NCI-H2196 (cell line): Measurements from ENCODE around the gene WDFY4.

Experiments used
- DNase-seq: peaks from one replicate; lab custom pipeline; 2025; ENCODE audit not compliant: unreplicated experiment; lab: John Stamatoyannopoulos, UW

Gene WDFY4

GRCh38 chr10:48684463-48684791 is 246 bp upstream of the WDFY4 start:
- DNase-seq, result no peak

- DNase-seq, result no peak
Measured at GRCh38 chr10:48685731-48686130, 1.1 kb downstream of the WDFY4 start.

DNA sequence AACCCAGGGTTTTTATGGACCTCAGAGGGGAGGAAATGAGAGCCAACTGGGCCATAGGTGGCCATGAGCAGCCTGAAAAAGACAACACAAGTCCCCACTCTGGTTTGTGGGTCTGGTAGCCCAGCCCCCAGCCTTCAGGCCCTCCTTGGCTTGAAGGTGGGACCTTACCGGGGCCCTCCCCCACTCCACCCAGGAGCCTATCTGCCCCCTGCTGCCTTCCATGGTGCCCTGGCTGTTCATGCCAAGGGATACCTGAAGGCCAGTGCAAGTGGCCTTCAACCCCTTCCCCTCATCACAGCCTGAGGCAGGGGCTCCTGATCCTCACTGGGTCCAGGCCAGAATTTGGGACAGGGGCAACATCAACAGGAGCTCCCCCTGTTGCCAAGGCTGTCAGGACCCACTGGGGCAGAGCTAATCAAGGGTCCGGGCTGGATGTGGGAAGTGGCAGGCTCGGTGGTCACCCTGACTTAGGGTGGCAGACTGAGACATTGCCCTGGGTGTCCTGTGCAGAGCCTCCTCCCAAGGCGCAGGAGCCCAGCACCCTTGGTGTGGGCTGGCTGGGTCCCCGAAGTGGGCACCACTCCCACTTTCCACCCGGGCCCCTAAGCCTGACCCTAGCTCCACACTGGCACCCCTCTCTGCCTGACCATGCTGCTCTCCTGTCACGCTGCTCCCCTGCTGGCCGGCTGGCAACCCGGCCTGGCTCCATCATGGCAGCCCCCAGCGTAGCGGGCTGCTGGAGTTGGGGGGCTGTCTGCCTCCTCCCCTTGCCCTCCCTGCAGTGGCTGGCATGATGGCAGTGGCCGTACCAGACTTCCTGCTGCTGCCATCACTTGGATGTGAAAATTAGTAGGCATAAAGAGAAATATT is 6.4 kb downstream of the WDFY4 start:
- no peak for DNase-seq

DNA sequence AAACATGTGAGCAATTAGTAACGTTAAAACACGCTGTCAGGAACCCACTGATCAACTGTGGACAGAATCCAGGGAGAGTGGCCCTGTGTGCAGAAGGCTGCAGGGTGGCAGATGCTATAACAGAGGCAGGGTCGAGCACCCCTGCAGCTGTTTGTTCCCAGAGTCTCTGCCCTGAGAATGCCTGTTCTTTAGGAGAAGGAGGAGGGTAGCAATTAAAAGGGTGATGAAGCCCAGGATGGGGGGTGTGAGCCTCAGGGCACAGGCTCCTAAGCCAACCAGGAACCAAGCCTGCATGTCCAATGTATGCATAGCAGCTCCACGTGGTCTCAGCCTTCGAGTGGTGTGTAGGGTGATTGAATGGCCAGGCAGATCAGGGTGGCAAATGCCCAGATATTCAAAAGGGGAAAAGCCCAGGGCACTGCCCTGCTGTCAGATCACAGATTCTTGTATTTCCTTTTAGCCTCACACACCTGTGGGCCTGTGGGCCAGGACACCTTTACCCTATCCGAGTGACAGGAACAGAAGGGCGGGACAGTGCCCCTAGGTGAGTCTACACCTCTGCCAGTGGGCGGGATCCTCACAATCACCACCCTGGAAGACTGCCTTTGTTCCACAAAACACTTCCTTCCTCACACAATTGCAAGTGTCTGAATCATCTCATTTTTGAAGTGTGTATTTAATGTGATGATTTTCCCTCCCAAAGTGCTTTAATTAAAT is 7.3 kb downstream of the WDFY4 start:
- DNase-seq, result no peak

GRCh38 chr10:48692748-48693147 is 8.1 kb downstream of the WDFY4 start:
- DNase-seq, result no peak

GRCh38 chr10:48693206-48693605 is 8.5 kb downstream of the WDFY4 start:
- no peak for DNase-seq

- no peak for DNase-seq
Measured at GRCh38 chr10:48694371-48695030, 9.8 kb downstream of the WDFY4 start.

DNA sequence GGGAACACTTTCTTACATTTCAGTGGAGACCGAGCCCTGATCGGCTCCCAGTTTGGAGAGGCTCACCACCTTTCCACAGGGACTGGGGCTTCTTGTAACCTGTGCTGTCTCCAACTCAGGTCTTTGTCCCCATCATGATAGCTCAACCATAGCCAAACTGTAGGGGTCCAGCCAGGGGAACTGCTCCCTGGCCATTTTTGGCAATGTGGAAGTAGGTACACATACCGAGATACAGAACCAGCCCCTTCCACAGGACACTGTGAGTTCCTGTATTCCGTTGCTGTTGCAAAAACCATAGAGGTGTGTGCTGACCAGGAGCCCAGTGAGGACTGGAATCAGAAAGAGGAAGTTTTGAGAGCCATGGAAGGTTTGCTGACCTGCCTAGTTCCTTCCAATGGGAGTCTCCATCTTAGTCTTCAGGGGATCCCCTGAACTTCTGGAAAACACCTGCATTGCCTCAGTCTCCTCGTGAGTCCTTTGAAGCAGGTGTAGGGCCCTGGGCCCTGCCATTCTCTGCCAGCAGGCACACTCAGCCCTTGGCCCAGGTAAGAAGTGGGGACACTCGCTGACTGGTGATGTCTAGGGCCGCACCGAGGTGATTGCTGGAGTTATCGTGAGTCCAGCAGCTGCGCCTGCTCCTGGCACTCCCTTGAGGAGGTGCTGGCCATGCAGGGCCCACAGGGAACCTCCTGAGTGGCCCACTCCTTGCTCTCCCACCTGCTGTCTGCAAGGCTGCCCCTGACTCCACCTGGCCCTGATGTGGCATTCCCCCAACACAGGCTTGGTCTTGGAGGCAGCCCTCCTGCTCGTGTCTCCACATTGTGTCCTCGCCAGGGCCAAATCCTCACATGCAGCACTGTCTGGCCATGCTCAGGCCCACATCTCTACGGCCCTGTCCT is 11.2 kb downstream of the WDFY4 start:
- DNase-seq, result no peak

DNA sequence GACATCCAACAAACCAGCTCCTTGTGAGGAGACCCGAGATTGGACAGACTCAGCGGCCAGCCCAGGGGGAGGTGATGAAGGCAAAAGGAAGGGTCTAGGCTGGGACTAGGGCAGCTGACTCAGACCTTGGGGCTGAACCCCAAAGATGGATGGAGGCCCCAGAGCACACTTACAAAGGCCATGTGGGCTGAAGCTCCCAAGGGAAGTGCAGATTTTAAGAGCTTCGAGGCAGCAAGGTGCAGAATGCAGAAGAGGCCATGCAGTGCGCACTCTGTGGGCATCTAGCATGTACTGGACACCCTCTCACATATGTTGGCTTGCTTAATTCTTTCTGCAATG is 11.8 kb downstream of the WDFY4 start:
- DNase-seq, result no peak

GRCh38 chr10:48697091-48697490 is 12.4 kb downstream of the WDFY4 start:
- no peak for DNase-seq

- DNase-seq, result no peak
Measured at GRCh38 chr10:48697821-48698764, 13.4 kb downstream of the WDFY4 start.

GRCh38 chr10:48699011-48699627 is 14.4 kb downstream of the WDFY4 start:
- no peak for DNase-seq

- DNase-seq, result no peak
Measured at GRCh38 chr10:48700071-48700470, 15.4 kb downstream of the WDFY4 start.

DNA sequence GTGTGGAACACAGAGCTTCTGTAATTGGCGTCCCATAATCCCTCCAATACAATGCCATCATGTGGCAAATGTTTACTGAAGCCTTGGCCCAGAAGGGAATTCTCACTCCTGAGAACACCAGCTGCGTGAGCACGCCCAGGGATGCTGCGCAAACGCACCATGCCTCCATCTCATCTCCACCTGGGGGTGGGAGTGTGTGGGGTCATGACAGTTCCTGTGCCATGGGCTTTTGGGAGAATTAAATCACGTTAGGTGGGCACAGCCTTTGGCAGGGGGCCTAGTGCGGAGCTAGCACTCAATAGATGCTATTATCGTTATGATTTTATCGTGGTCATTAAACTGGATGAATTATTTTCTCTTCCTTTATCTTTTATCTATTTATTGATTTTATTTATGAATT is 15.8 kb downstream of the WDFY4 start:
- no peak for DNase-seq

- DNase-seq, result no peak
Measured at GRCh38 chr10:48701139-48701901, 16.6 kb downstream of the WDFY4 start.

DNA sequence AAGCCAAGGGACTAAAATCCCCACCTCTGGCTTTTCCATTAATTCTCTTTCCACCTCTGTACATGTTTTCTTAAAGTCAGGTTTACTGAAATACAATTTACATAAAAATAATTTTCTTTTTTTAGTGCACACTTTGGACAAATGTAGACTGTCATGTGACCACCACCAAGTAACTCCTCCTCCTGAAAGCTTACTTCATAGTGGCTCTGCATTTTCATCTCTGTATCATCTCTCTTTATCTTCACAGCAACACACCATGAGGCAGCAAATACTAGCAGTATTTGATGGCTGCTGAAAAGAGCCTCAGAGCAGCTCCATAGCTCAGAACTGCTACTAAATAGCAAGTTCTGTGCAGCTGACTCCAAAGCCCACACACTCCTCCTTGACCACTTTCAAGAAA is 17.3 kb downstream of the WDFY4 start:
- DNase-seq, result no peak

- no peak for DNase-seq
Measured at GRCh38 chr10:48703531-48704122, 19.0 kb downstream of the WDFY4 start.

DNA sequence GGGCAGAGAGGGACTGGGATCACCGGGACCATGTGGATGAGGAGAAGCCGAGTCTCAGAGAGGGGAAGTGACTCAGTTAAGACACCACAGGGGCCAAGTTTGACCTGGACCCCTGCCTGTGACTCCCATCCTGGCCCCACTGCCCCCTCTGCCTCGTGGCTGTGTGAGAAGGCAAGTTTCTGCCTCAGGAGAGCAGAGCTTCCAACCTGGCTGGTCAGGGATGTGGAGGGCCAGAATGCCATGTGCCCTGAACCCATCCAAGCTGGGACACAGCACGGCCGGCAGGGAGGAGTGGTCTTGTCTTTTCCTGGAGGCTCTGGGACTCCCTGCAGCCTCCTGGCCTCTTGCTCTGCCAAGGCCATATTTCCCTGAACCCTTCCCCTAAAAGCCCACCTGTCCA is 19.5 kb downstream of the WDFY4 start:
- no peak for DNase-seq
